ENCODE data around the gene RASA1. TPM values are rescaled to one million over a fixed set of nuclear protein-coding genes. Genes with fewer than 3 reads are reported as not detected.
A peak's percentile ranks its signal among the peaks of the same experiment; 100 is the strongest.

The RASA1 gene
- polyA plus RNA-seq, 3 donors = 2.1 to 20.1 (median 4.0) TPM

- no peak for DNase-seq
- Histone ChIP-seq H3K79me2 (ENCODE audit: insufficient read depth, low read length) (peaks cover under 1% of the 10 kb centered on the region), H4K20me1 (ENCODE audit: insufficient read depth, low read length) (peaks cover 64% of the 10 kb centered on the region), H3K9me3 (replicated peaks in 1 of 2; ENCODE audit: control insufficient read depth in 1 of 2, insufficient read depth in 1 of 2, low read length in 2 of 2) (no peaks in the 10 kb centered on the region), H2AFZ (ENCODE audit: insufficient read depth, low read depth, low read length, poor library complexity, severe bottlenecking) (no peak overlapping the region), H3K27ac (ENCODE audit: low read depth in 1 of 2, low read length in 2 of 2) (peak overlapping the region in 1 of 2 donors; percentile 21), H3K36me3 (replicated peaks in 1 of 2; ENCODE audit: control insufficient read depth in 1 of 2, insufficient read depth in 2 of 2, low read length in 2 of 2) (peaks cover 97 to 99% of the 10 kb centered on the region in 2 donors), H3K4me3 (replicated peaks in 1 of 3; ENCODE audit: low read depth in 2 of 3, low read length in 3 of 3) (no peak overlapping the region), H3K4me2 (replicated peaks; ENCODE audit: extremely low read depth, low read length, poor library complexity, severe bottlenecking) (no peak overlapping the region), H3K9ac (ENCODE audit: insufficient read depth, low read length, poor library complexity, severe bottlenecking) (no peak overlapping the region), H3K4me1 (ENCODE audit: control insufficient read depth in 1 of 2, insufficient read depth in 2 of 2, low read length in 2 of 2) (no peaks in the 10 kb centered on the region), H3K27me3 (ENCODE audit: control insufficient read depth in 2 of 2, insufficient read depth in 2 of 2, low read length in 2 of 2) (no peaks in the 10 kb centered on the region)
- intact Hi-C loops (cut with micrococcal nuclease) = no loop called here
- Mint-ChIP-seq H3K36me3 (peaks cover 77 to 86% of the 10 kb centered on the region in 2 donors), H3K9me3 (no peaks in the 10 kb centered on the region), H3K27ac (peak overlapping the region in 1 of 7 donors; percentile 16), H3K4me1 (peaks cover 8% of the 10 kb centered on the region), H3K4me3 (no peak overlapping the region), H3K27me3 (ENCODE audit: low read depth in 3 of 3) (peaks cover 0 to 1% (median 0%) of the 10 kb centered on the region in 3 donors)
- TF ChIP-seq, protein P1, sequence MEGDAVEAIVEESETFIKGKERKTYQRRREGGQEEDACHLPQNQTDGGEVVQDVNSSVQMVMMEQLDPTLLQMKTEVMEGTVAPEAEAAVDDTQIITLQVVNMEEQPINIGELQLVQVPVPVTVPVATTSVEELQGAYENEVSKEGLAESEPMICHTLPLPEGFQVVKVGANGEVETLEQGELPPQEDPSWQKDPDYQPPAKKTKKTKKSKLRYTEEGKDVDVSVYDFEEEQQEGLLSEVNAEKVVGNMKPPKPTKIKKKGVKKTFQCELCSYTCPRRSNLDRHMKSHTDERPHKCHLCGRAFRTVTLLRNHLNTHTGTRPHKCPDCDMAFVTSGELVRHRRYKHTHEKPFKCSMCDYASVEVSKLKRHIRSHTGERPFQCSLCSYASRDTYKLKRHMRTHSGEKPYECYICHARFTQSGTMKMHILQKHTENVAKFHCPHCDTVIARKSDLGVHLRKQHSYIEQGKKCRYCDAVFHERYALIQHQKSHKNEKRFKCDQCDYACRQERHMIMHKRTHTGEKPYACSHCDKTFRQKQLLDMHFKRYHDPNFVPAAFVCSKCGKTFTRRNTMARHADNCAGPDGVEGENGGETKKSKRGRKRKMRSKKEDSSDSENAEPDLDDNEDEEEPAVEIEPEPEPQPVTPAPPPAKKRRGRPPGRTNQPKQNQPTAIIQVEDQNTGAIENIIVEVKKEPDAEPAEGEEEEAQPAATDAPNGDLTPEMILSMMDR (IDR thresholded peaks at IDR 0.05) = no peak
- WGBS (ENCODE audit: insufficient coverage) = 100% methylated on average over 1 of the region's 3 CpGs
These were observed 122.4 kb downstream of the RASA1 start for GRCh38 chr5:87390075-87390474.

GRCh38 chr5:87390576-87391199, 123.0 kb downstream of the RASA1 start:
- H3K36me3 ChIP-seq (replicated peaks in 1 of 2; ENCODE audit: control insufficient read depth in 1 of 2, insufficient read depth in 2 of 2, low read length in 2 of 2) = peaks cover 98 to 99% of the 10 kb centered on the region in 2 donors
- Mint-ChIP-seq H3K36me3 (peaks cover 82 to 88% of the 10 kb centered on the region in 2 donors), H3K27me3 (ENCODE audit: low read depth in 3 of 3) (peaks cover 0 to 1% (median 0%) of the 10 kb centered on the region in 3 donors), H3K4me1 (peaks cover 8% of the 10 kb centered on the region), H3K9me3 (no peaks in the 10 kb centered on the region), H3K27ac (peak overlapping the region in 1 of 7 donors; percentile 16), H3K4me3 (no peak overlapping the region)
- intact Hi-C loops (cut with micrococcal nuclease) = no loop called here
- H3K79me2 ChIP-seq (ENCODE audit: insufficient read depth, low read length) = peaks cover 7% of the 10 kb centered on the region
- H3K4me1 ChIP-seq (ENCODE audit: control insufficient read depth in 1 of 2, insufficient read depth in 2 of 2, low read length in 2 of 2) = no peaks in the 10 kb centered on the region
- H3K4me2 ChIP-seq (replicated peaks; ENCODE audit: extremely low read depth, low read length, poor library complexity, severe bottlenecking) = no peak overlapping the region
- H4K20me1 ChIP-seq (ENCODE audit: insufficient read depth, low read length) = peaks cover 63% of the 10 kb centered on the region
- H3K27ac ChIP-seq (ENCODE audit: low read depth in 1 of 2, low read length in 2 of 2) = no peak overlapping the region
- H3K9ac ChIP-seq (ENCODE audit: insufficient read depth, low read length, poor library complexity, severe bottlenecking) = no peak overlapping the region
- WGBS (ENCODE audit: insufficient coverage) = 92% methylated on average over 3 of the region's 5 CpGs
- H3K27me3 ChIP-seq (ENCODE audit: control insufficient read depth in 2 of 2, insufficient read depth in 2 of 2, low read length in 2 of 2) = no peaks in the 10 kb centered on the region
- no peak overlapping the region for H3K4me3 ChIP-seq (replicated peaks in 1 of 3; ENCODE audit: low read depth in 2 of 3, low read length in 3 of 3)
- no peak overlapping the region for H2AFZ ChIP-seq (ENCODE audit: insufficient read depth, low read depth, low read length, poor library complexity, severe bottlenecking)
- no peak for DNase-seq
- TF ChIP-seq, protein P1 (IDR thresholded peaks at IDR 0.05) = no peak
- no peaks in the 10 kb centered on the region for H3K9me3 ChIP-seq (replicated peaks in 1 of 2; ENCODE audit: control insufficient read depth in 1 of 2, insufficient read depth in 1 of 2, low read length in 2 of 2)
